Pulmonary artery endothelial cell (primary cell): ENCODE measurements around the gene CDKN1A. TPM values are rescaled to one million over a fixed set of nuclear protein-coding genes. Genes with fewer than 3 reads are reported as not detected.

Experiments used
- total RNA-seq: library from RNA; depleted of rRNA; stranded (reverse); fragments of >200 nt; gene quantifications from 2 replicates; pipeline ENCODE4 v1.2.3, GENCODE V29; 2014

The CDKN1A gene
- total RNA-seq, 1 donor from 2014 or later = 135 TPM

Other genes starting within 250 kb of the CDKN1A start
- 0.07 TPM in 2 replicates for gene PXT1, start 235.9 kb upstream of the CDKN1A start, total RNA-seq
- gene KCTD20, start 235.7 kb upstream of the CDKN1A start, total RNA-seq = 79.6 and 81.6 TPM in 2 replicates
- 10.3 and 17.6 TPM in 2 replicates for gene STK38, start 131.2 kb upstream of the CDKN1A start, total RNA-seq
- 415 and 719 TPM in 2 replicates for gene SRSF3, start 84.4 kb upstream of the CDKN1A start, total RNA-seq
- gene RAB44, start 19.1 kb downstream of the CDKN1A start, total RNA-seq = not detected in 2 replicates
- 6.9 and 7.5 TPM in 2 replicates for gene CPNE5, start 160.7 kb downstream of the CDKN1A start, total RNA-seq
- 35.1 and 44.8 TPM in 2 replicates for gene PPIL1, start 196.1 kb downstream of the CDKN1A start, total RNA-seq
- 26.2 and 32.5 TPM in 2 replicates for gene C6orf89, start 207.2 kb downstream of the CDKN1A start, total RNA-seq